ENCODE results near the gene PRDX5. TPM values are rescaled to one million over a fixed set of nuclear protein-coding genes. Genes with fewer than 3 reads are reported as not detected.
A peak's percentile ranks its signal among the peaks of the same experiment; 100 is the strongest.

Gene PRDX5
- total RNA-seq, 6 experiments from 2014 or later, result 84.0 to 172 (median 89.3) TPM

GRCh38 chr11:64275031-64275800 lies 42.7 kb upstream of the PRDX5 start:
- no peak overlapping the region for H3K27ac ChIP-seq
- no peak for TF ChIP-seq CTCF (IDR thresholded peaks at IDR 0.05)
- no peak for TF ChIP-seq POLR2A (IDR thresholded peaks at IDR 0.05)
- no peaks in the 10 kb centered on the region for H3K9me3 ChIP-seq
- intact Hi-C loops (cut with DNase I), result no loop called here
- peaks cover 0 to 23% (median 10%) of the 10 kb centered on the region in 4 donors for H3K4me1 ChIP-seq
- 93% methylated on average over 5 of the region's 15 CpGs for WGBS (ENCODE audit: insufficient coverage, low coverage, low lambda C conversion rate, missing lambda C conversion rate)
- ATAC-seq (no peak), DNase-seq (no peak)
- no peak overlapping the region for H3K4me3 ChIP-seq
- peaks cover 0 to 14% (median 2%) of the 10 kb centered on the region in 4 donors for H3K36me3 ChIP-seq
- H3K27me3 ChIP-seq, result no peaks in the 10 kb centered on the region

GRCh38 chr11:64275841-64276240 lies 42.1 kb upstream of the PRDX5 start:
- H3K36me3 ChIP-seq, result peaks cover 0 to 14% (median 2%) of the 10 kb centered on the region in 4 donors
- no peaks in the 10 kb centered on the region for H3K27me3 ChIP-seq
- H3K27ac ChIP-seq, result no peak overlapping the region
- H3K9me3 ChIP-seq, result no peaks in the 10 kb centered on the region
- WGBS (ENCODE audit: insufficient coverage, low coverage, low lambda C conversion rate, missing lambda C conversion rate), result 75% methylated on average over 1 of the region's 2 CpGs
- ATAC-seq (no peak), DNase-seq (no peak)
- peaks cover 0 to 23% (median 10%) of the 10 kb centered on the region in 4 donors for H3K4me1 ChIP-seq
- no peak for TF ChIP-seq CTCF (IDR thresholded peaks at IDR 0.05)
- TF ChIP-seq POLR2A (IDR thresholded peaks at IDR 0.05), result no peak
- intact Hi-C loops (cut with DNase I), result no loop called here
- H3K4me3 ChIP-seq, result no peak overlapping the region

- Histone ChIP-seq H3K4me3 (no peak overlapping the region), H3K27ac (no peak overlapping the region), H3K36me3 (peaks cover 0 to 14% (median 2%) of the 10 kb centered on the region in 4 donors), H3K9me3 (no peaks in the 10 kb centered on the region), H3K27me3 (no peaks in the 10 kb centered on the region), H3K4me1 (peaks cover 0 to 20% (median 9%) of the 10 kb centered on the region in 4 donors)
- 100% methylated on average over 1 of the region's 17 CpGs for WGBS (ENCODE audit: insufficient coverage, low coverage, low lambda C conversion rate, missing lambda C conversion rate)
- no peak for TF ChIP-seq POLR2A (IDR thresholded peaks at IDR 0.05)
- no peak for TF ChIP-seq CTCF (IDR thresholded peaks at IDR 0.05)
- ATAC-seq (no peak), DNase-seq (peak in 1 of 3 donors; percentile 53)
- intact Hi-C loops (cut with DNase I), result no loop called here
Observed at GRCh38 chr11:64276653-64277431, 41.1 kb upstream of the PRDX5 start.

GRCh38 chr11:64278576-64279190 lies 39.2 kb upstream of the PRDX5 start:
- Histone ChIP-seq H3K36me3 (peaks cover 0 to 14% (median 2%) of the 10 kb centered on the region in 4 donors), H3K4me3 (no peak overlapping the region), H3K9me3 (no peaks in the 10 kb centered on the region), H3K27ac (no peak overlapping the region), H3K27me3 (no peaks in the 10 kb centered on the region), H3K4me1 (peaks cover 0 to 4% (median 1%) of the 10 kb centered on the region in 4 donors)
- DNase-seq (no peak), ATAC-seq (no peak)
- TF ChIP-seq CTCF (IDR thresholded peaks at IDR 0.05) (no peak), POLR2A (IDR thresholded peaks at IDR 0.05) (no peak)
- 89% methylated on average over 7 of the region's 8 CpGs for WGBS (ENCODE audit: insufficient coverage, low coverage, low lambda C conversion rate, missing lambda C conversion rate)
- intact Hi-C loops (cut with DNase I), result no loop called here

Data from right lobe of liver (tissue), 6 donors.